Liver (tissue), 9 donors: ENCODE measurements around the gene IL18BP. TPM values are rescaled to one million over a fixed set of nuclear protein-coding genes. Genes with fewer than 3 reads are reported as not detected.

Source experiments
- DNase-seq: peaks from one replicate; pipeline ENCODE4 v3.0.0-alpha.2; 2017; ENCODE audit warnings: low spot score
- H3K27ac ChIP-seq, 2 donors: one replicate each; pipeline ENCODE4 v1.7.0; 2013; ENCODE audit warnings: inconsistent platforms in 2 of 2, low read length in 2 of 2, control low read depth in 1 of 2, low read depth in 1 of 2, mild to moderate bottlenecking in 1 of 2
- H3K27me3 ChIP-seq, 4 donors: one replicate each; pipeline versions ENCODE4 v1.6.1 to v1.7.0; 2013; ENCODE audit warnings: low read length in 3 of 4, inconsistent platforms in 1 of 4, mild to moderate bottlenecking in 1 of 4, moderate library complexity in 1 of 4; ENCODE audit not compliant: control insufficient read depth in 4 of 4, insufficient read depth in 4 of 4
- H3K36me3 ChIP-seq, 4 donors: one replicate each; pipeline versions ENCODE4 v1.6.1 to v1.7.0; 2013; ENCODE audit warnings: low read length in 3 of 4, mild to moderate bottlenecking in 3 of 4, low read depth in 1 of 4, moderate library complexity in 1 of 4; ENCODE audit not compliant: control insufficient read depth in 4 of 4, insufficient read depth in 3 of 4
- H3K4me1 ChIP-seq, 4 donors: one replicate each; pipeline versions ENCODE4 v1.6.1 to v1.7.0; 2013; ENCODE audit warnings: low read length in 3 of 4, mild to moderate bottlenecking in 3 of 4, moderate library complexity in 1 of 4; ENCODE audit not compliant: control insufficient read depth in 4 of 4, insufficient read depth in 4 of 4
- H3K4me3 ChIP-seq, 3 donors: one replicate each; pipeline versions ENCODE4 v1.6.1 to v1.7.0; 2013; ENCODE audit warnings: low read length in 3 of 3, control low read depth in 1 of 3, low read depth in 1 of 3, mild to moderate bottlenecking in 1 of 3
- H3K9ac ChIP-seq, 2 donors: one replicate each; pipeline ENCODE4 v1.7.0; 2013; ENCODE audit warnings: low read length in 2 of 2, mild to moderate bottlenecking in 2 of 2, moderate library complexity in 2 of 2, control low read depth in 1 of 2, low read depth in 1 of 2
- H3K9me3 ChIP-seq, 4 donors: one replicate each; pipeline versions ENCODE4 v1.6.1 to v1.7.0; 2013; ENCODE audit warnings: low read length in 3 of 4; ENCODE audit not compliant: control insufficient read depth in 4 of 4
- CTCF ChIP-seq: fragments of 150-350 bp; IDR thresholded peaks from 2 replicates; pipeline ENCODE4 v1.5.1; 2017; ENCODE audit warnings: improper control_type of control experiment, low read depth, low read length; ENCODE audit not compliant: missing input control
- EGR1 ChIP-seq, 2 donors: IDR thresholded peaks; 2 replicates each; pipeline ENCODE4 v1.6.1; 2016 to 2018; ENCODE audit warnings: antibody characterized with exemption in 2 of 2, low read depth in 2 of 2
- HNF4A ChIP-seq, 2 donors: conservative IDR thresholded peaks; 2 replicates each; pipeline ENCODE4 v1.6.1; 2016; ENCODE audit warnings: antibody characterized with exemption in 2 of 2, mild to moderate bottlenecking in 2 of 2
- HNF4G ChIP-seq: IDR thresholded peaks from 2 replicates; pipeline ENCODE4 v1.6.1; 2016; ENCODE audit warnings: antibody characterized with exemption
- JUND ChIP-seq, 2 donors: IDR thresholded peaks; 2 replicates each; pipeline ENCODE4 v1.6.1; 2016; ENCODE audit warnings: antibody characterized with exemption in 2 of 2
- MAX ChIP-seq: IDR thresholded peaks from 2 replicates; pipeline ENCODE4 v1.6.1; 2016; ENCODE audit warnings: antibody characterized with exemption
- NR2F2 ChIP-seq: IDR thresholded peaks from 2 replicates; pipeline ENCODE4 v1.6.1; 2016; ENCODE audit warnings: antibody characterized with exemption
- RAD21 ChIP-seq, 2 donors: IDR thresholded peaks; 2 replicates each; pipeline ENCODE4 v1.6.1; 2016; ENCODE audit warnings: antibody characterized with exemption in 2 of 2, mild to moderate bottlenecking in 2 of 2
- REST ChIP-seq: IDR thresholded peaks from 2 replicates; pipeline ENCODE4 v1.6.1; 2016; ENCODE audit warnings: antibody characterized with exemption, mild to moderate bottlenecking
- RXRA ChIP-seq, 2 donors: IDR thresholded peaks; 2 replicates each; pipeline ENCODE4 v1.6.1; 2017 to 2018; ENCODE audit warnings: antibody characterized with exemption in 2 of 2, mild to moderate bottlenecking in 1 of 2
- SP1 ChIP-seq: IDR thresholded peaks from 2 replicates; pipeline ENCODE4 v1.6.1; 2018; ENCODE audit warnings: antibody characterized with exemption, mild to moderate bottlenecking
- YY1 ChIP-seq: IDR thresholded peaks from 2 replicates; pipeline ENCODE4 v1.6.1; 2016; ENCODE audit warnings: antibody characterized with exemption, mild to moderate bottlenecking
- ZBTB33 ChIP-seq: IDR thresholded peaks from 2 replicates; pipeline ENCODE4 v1.6.1; 2016; ENCODE audit warnings: antibody characterized with exemption
- WGBS: extraction: QIAGEN DNeasy Blood & Tissue Kit; methylation state at CpG from one replicate; pipeline ENCODE4 v1.1.7; 2013; 5-methylcytosine and 5-hydroxymethylcytosine counted together
- polyA plus RNA-seq, 2 donors: library from polyadenylated mRNA; stranded (reverse) in 1 of 2; unstranded in 1 of 2; fragments of 200-250 nt in 1 of 2; fragments of >200 nt in 1 of 2; fragmentation: Nextera tagmentation in 1 of 2; extraction: Ambion mirVana in 1 of 2; gene quantifications; one replicate each; pipeline versions ENCODE4 v1.2.1 to v1.2.3, GENCODE V29; 2013 to 2015
- total RNA-seq, 2 donors: library from RNA; depleted of rRNA; stranded (reverse); fragments of >200 nt; gene quantifications; one replicate each; pipeline ENCODE4 v1.2.3, GENCODE V29; 2014
- donor health status: healthy.
- donor health status: healthy.
- donor health status: healthy.
- donor health status: healthy.
- donor health status: healthy.

The IL18BP gene
- total and polyA plus RNA-seq, 4 donors, result 2.4 to 6.3 (median 4.3) TPM

GRCh38 chr11:72036687-72037086 lies 38.0 kb downstream of the IL18BP start:
- no peak overlapping the region for H3K4me3 ChIP-seq
- H3K27ac ChIP-seq, result no peak overlapping the region
- no peak for DNase-seq
- H3K36me3 ChIP-seq, result peaks cover 1 to 10% (median 7%) of the 10 kb centered on the region in 4 donors
- TF ChIP-seq EGR1 (IDR thresholded peaks at IDR 0.05; ENCODE audit: low read depth in 2 of 2), result no peak
- no peak for TF ChIP-seq REST
- no peak for TF ChIP-seq CTCF
- TF ChIP-seq RXRA (IDR thresholded peaks at IDR 0.05), result no peak
- TF ChIP-seq HNF4A (conservative IDR thresholded peaks at IDR 0.05), result no peak
- TF ChIP-seq HNF4G, result no peak
- TF ChIP-seq SP1, result no peak
- no peak for TF ChIP-seq RAD21 (IDR thresholded peaks at IDR 0.05)
- no peak for TF ChIP-seq NR2F2
- no peak for TF ChIP-seq MAX
- TF ChIP-seq JUND (IDR thresholded peaks at IDR 0.05), result no peak
- TF ChIP-seq ZBTB33, result no peak
- TF ChIP-seq YY1, result no peak
- no peaks in the 10 kb centered on the region for H3K27me3 ChIP-seq
- no peak overlapping the region for H3K9ac ChIP-seq
- H3K4me1 ChIP-seq, result peaks cover 8 to 27% (median 19%) of the 10 kb centered on the region in 4 donors
- no peaks in the 10 kb centered on the region for H3K9me3 ChIP-seq
- WGBS, result 87% methylated on average over 3 of the region's 3 CpGs

- Histone ChIP-seq H3K4me3 (no peak overlapping the region), H3K4me1 (peaks cover 10 to 34% (median 24%) of the 10 kb centered on the region in 4 donors), H3K27me3 (no peaks in the 10 kb centered on the region), H3K27ac (no peak overlapping the region), H3K9me3 (no peaks in the 10 kb centered on the region), H3K9ac (no peak overlapping the region), H3K36me3 (peaks cover 1 to 10% (median 7%) of the 10 kb centered on the region in 4 donors)
- TF ChIP-seq EGR1 (IDR thresholded peaks at IDR 0.05; ENCODE audit: low read depth in 2 of 2) (no peak), REST (no peak), HNF4A (conservative IDR thresholded peaks at IDR 0.05) (no peak)
- WGBS, result 84% methylated on average over 4 of the region's 4 CpGs
- DNase-seq, result no peak
These were observed 39.0 kb downstream of the IL18BP start for GRCh38 chr11:72037554-72038311.
